ENCODE results near the gene ADAM12.

The ADAM12 gene

DNA sequence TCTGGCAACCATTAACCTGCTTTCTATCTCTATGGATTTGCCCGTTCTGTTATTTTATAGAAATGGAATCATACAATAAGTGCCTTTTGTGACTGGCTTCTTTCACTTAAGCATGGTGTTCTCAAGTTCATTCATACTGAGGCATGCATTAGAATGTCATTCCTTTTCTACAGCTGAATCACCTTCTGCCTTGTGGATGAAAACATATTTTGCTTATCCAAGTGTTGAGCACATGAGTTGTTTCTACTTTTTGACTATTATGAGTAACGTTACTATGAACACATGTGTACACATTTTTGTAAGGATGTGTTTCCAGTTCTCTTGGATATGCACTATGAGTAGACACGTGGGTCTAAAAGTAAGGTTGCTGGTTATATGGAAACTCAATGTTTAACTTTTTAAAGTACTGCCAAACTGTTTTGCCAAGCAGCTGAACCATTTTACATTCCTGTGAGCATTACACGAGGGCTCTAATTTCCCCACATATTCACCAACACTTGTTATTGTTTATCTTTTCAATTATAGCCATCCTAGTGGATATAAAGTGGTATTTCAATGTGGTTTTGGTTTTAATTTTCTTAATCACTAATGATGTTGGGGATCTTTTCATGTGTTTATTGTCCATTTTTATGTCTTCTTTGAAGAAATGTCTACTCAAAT, 250.6 kb downstream of the ADAM12 start:
- ChIA-PET POLR2A (no interaction called here), CTCF (interaction anchor here (1.5 kb wide), 1 partner anchor 14 kb away, joined by 5 read pairs; no protein-coding TSS in a partner anchor)
- TF ChIP-seq, protein P1, sequence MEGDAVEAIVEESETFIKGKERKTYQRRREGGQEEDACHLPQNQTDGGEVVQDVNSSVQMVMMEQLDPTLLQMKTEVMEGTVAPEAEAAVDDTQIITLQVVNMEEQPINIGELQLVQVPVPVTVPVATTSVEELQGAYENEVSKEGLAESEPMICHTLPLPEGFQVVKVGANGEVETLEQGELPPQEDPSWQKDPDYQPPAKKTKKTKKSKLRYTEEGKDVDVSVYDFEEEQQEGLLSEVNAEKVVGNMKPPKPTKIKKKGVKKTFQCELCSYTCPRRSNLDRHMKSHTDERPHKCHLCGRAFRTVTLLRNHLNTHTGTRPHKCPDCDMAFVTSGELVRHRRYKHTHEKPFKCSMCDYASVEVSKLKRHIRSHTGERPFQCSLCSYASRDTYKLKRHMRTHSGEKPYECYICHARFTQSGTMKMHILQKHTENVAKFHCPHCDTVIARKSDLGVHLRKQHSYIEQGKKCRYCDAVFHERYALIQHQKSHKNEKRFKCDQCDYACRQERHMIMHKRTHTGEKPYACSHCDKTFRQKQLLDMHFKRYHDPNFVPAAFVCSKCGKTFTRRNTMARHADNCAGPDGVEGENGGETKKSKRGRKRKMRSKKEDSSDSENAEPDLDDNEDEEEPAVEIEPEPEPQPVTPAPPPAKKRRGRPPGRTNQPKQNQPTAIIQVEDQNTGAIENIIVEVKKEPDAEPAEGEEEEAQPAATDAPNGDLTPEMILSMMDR (IDR thresholded peaks at IDR 0.05; ENCODE audit: control extremely low read depth, extremely low read depth, low read depth, missing control alignments), result no peak

DNA sequence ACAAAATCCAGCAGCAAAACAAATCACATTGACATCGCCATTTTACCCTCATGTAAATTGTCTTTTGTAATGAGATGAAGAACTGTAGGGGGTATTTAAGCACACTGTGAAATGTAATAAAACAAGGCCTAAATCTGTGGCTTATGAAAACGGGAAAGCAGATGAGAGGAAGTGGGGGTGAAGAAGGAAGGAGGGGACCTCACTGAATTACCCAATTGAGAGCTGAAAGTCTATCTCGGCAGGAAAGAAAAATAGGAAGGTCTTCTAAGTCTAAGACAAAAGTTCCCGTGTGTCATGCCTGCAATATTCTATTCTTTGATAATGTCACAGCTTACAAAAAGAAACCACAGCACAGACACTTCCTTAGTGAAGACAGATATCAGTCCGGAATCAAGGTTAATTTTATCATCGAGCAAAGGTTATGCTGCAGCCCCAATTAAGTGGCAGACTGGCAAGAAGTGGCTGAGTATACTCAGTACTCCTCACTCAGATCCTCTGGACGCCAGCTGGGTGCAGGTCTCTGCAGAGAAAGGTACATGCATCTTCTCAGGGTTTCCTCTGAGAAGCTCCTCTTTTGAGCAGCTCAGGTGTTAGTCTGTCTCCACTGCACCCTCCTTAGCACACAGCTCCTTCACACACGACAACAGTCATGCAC, 252.2 kb downstream of the ADAM12 start:
- TF ChIP-seq, protein P1 (IDR thresholded peaks at IDR 0.05; ENCODE audit: control extremely low read depth, extremely low read depth, low read depth, missing control alignments), result no peak
- ChIA-PET CTCF (interaction anchor here (1.5 kb wide), 1 partner anchor 15 kb away, joined by 5 read pairs; no protein-coding TSS in a partner anchor), POLR2A (no interaction called here)
- DNase-seq (ENCODE audit: extremely low spot score), result no peak

More for the DNA sequence above, 250.6 kb downstream of the ADAM12 start:
- no peak for DNase-seq (ENCODE audit: extremely low spot score)

DNA sequence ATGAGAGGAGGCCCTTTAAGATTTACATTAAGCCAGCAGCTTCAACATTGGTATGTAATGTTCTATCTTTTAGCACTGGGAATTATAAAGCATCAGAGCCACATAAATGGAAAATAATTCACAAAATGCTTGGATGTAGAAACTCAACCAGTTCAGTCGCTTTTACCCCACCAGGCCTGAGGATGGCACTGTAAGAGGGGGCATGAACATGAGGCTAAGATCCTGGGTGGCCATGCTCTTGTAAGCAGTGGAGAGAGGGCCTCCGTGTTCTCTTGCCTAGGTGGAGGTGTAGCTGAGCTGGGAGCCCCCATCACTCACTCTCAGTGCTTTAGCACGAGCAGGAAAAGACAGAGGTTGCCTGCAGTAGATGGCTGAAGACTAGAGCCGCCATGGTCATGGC, 253.1 kb downstream of the ADAM12 start:
- CTCF ChIA-PET, result no interaction called here
- TF ChIP-seq, protein P1 (IDR thresholded peaks at IDR 0.05; ENCODE audit: control extremely low read depth, extremely low read depth, low read depth, missing control alignments), result no peak
- POLR2A ChIA-PET, result no interaction called here
- DNase-seq (ENCODE audit: extremely low spot score), result no peak

DNA sequence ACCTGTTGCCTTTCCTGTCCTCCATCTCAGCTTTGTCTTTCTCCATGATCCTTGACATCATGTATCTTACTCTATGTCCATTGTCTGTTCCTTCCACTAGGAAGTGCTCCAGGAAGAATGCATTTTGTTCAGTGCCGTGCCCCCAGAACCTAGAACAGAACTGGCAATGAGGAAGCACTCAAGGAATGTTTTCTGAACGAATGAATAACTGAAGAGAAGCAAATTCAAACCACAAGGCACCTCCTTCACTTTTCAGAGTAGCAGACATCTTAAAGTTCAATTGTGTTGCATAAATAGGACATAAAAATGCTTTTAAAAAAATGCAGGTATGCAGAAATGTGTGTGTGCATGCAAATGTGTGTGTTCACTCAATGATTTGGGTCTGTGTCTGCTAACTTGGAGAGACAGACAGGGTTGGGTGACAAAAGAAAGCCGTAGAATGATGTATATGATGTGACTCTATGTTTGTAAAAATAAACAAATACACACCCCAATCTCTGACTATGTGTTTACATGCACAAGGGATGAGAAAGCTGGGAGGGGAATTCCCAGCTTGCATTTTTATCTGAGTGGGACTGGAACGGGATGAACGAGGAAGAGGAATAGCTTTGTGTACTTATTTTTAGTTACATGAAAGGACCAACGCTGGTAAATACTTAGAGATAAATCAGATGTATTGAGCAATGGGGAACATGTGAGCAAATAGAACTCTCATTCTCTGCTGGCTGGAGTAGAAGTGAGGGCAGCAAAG, 254.2 kb downstream of the ADAM12 start:
- TF ChIP-seq, protein P1 (IDR thresholded peaks at IDR 0.05; ENCODE audit: control extremely low read depth, extremely low read depth, low read depth, missing control alignments), result no peak
- ChIA-PET CTCF (no interaction called here), POLR2A (no interaction called here)
- DNase-seq (ENCODE audit: extremely low spot score), result no peak

DNA sequence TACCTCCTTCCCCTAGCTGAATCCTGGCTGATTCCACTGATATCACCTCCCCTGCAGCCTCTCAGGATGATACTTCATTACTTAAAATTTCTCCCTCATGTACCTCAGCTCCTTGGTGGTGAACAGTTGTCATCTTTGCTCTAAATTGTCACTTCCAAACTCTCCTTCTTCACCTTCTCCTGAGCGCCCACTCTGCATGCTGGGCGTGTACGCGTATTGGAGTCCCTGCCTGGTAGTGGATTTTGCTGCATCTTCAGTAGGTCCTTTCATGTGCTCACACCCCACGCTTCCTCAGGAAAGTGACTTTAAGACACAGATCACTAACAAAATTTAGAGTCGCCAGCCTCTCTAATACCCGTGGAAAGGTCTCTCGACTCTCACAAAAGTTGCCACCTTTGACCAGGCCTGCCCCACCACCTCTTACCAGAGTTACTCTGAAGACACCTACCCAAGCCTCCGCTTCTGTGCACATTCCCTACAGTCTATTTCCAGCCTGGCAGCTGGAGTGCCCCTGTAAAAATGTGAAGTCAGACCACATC, 255.1 kb downstream of the ADAM12 start:
- POLR2A ChIA-PET, result no interaction called here
- CTCF ChIA-PET, result no interaction called here
- TF ChIP-seq, protein P1 (IDR thresholded peaks at IDR 0.05; ENCODE audit: control extremely low read depth, extremely low read depth, low read depth, missing control alignments), result no peak
- DNase-seq (ENCODE audit: extremely low spot score), result no peak

DNA sequence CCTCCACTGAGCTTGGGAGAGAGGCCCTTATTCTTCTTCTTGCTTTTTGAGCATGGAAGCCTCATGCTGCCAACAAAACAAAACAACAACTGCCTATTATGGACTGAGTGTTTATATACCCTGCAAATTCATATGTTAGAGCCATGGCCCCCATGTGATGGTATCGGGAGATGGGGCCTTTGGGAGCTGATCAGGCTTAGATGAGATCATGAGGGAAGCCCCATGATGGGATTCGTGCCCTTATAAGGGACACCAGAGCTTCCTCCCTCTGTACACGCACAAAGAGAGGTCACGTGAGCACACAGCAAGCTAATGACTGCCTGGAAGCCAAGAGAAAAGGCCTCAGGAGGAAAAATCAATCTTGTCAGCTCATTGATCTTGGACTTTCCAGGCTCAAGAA, 256.9 kb downstream of the ADAM12 start:
- CTCF ChIA-PET, result interaction anchor here (0.8 to 1.5 kb wide), 3 partner anchors 9 to 23 kb away, joined by 3 read pairs; no protein-coding TSS in a partner anchor
- POLR2A ChIA-PET, result no interaction called here
- TF ChIP-seq, protein P1 (IDR thresholded peaks at IDR 0.05; ENCODE audit: control extremely low read depth, extremely low read depth, low read depth, missing control alignments), result no peak
- DNase-seq (ENCODE audit: extremely low spot score), result no peak
